Hematopoietic multipotent progenitor cell treated with erythropoietin and hydrocortisone succinate and interleukin-3 and kit ligand, for 15 days (in vitro differentiated cells): ENCODE data around the gene IL34.

ENCODE experiments used
- DNase-seq: peaks from one replicate; pipeline ENCODE4 v3.0.0-alpha.2; 2015; ENCODE audit warnings: low spot score

IL34 gene

GRCh38 chr16:70702624-70703023 is 56.3 kb downstream of the IL34 start:
- peak; percentile 19 for DNase-seq

GRCh38 chr16:70703041-70703834 is 56.9 kb downstream of the IL34 start:
- DNase-seq = no peak

GRCh38 chr16:70703835-70704381 is 57.5 kb downstream of the IL34 start:
- DNase-seq = no peak

DNA sequence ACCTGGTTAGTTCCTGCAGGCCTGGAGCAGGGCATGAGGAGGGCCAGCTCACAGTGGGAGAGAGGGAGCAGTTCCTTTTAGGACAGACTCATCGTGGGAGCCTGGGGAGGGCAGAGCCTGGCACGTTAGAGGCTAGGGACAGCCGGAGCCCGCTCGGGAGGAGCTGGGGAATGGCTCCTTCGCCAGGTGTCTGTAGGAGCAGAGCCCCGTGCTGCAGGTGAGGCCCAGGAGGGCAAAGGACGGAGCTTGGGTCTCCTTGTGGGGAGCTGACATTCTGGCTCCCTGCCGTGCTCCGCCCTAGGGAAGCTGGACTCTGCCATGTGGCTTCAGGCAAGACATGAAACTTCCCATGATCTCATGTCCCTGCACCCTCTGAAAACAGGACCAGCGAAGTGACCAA is 58.2 kb downstream of the IL34 start:
- no peak for DNase-seq

DNA sequence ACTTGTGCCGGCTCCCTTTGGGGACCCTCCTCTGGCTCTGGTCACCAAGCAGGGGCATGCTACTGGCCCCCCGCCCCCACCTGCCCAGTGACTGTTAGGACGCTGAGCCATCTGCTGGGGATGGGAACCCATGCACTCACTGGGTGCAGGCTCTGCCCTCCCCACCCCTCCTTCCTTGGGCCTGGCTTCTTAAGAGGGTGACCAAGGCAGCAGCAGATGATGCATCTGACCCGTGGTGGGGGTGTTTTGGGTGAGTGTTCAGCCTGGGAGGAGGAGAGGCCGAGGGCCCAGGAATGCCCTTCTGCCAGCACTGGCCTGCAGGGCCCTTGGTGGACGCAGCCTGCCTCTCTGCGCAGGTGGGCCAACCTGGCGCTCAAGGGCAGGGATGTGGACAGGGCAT is 58.7 kb downstream of the IL34 start:
- DNase-seq = no peak

- no peak for DNase-seq
Measured at GRCh38 chr16:70706948-70707465, 60.6 kb downstream of the IL34 start.

GRCh38 chr16:70708366-70709246 is 62.2 kb downstream of the IL34 start:
- DNase-seq = no peak

DNA sequence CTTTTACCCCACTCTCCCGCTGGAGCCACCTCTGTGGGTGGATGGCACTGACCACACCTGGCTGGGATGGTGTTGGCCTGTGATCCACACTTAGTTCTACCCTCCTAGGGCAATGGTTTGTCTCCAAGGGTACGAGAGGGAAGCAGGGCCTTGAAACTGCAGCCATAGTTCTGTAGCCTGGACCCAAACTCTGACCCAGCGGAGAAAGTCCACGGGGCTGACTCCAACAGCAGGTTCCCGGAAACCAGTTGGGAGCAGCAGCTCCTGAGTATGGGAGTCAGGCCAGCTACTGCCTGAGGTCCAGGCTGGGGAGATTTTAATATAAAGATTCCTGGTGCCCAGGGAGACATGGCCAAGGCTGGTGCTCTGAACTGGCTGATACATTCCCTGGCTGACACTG is 63.1 kb downstream of the IL34 start:
- DNase-seq = no peak

GRCh38 chr16:70709942-70710341 is 63.6 kb downstream of the IL34 start:
- no peak for DNase-seq
